ENCODE data around the gene EIF5B. TPM values are rescaled to one million over a fixed set of nuclear protein-coding genes. Genes with fewer than 3 reads are reported as not detected.

Gene EIF5B
- total RNA-seq, 1 experiment from 2014 or later, result 78.7 TPM

DNA sequence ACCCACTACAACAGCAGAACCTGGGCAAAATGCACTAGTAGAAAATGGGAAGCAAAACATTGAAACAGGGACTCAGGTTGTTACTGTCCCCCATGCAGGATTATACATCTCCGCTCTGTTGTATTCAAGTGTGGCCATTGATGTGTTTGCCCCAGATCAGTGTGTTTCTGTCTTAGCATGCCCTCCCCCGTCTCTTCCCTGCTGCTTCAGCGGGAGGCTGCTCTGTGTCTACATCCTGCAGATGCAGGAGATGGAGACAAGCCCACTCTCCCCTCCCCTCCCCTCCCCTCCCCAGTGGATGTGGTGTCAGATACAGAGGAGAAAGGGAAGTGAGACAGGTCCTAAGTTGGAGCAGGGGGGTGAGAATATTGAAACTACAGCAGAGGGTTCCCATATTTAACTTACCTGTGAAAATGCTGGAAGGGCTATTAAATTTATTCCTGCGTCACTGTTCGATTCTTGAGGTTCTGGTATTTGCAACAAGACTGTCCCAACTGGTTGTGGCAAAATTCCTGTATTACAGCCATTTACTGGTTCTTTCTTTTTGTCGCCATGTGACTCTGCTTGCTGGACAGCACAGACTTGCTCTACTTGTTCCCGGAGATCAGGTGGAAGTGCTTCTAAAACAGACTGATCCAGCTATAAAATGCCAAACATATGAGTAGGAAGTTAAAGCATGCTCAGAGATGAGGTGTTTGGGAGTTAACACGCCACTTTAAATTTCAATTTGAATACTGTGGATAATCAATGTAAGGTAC, 67.0 kb downstream of the EIF5B start:
- Histone ChIP-seq H3K36me3 (ENCODE audit: insufficient read depth, low read length, poor library complexity, severe bottlenecking) (peaks cover 70% of the 10 kb centered on the region), H3K4me3 (ENCODE audit: low read depth, low read length, poor library complexity, severe bottlenecking) (no peak overlapping the region), H3K9me3 (ENCODE audit: low read depth, low read length, poor library complexity, severe bottlenecking) (no peaks in the 10 kb centered on the region), H3K27me3 (replicated peaks; ENCODE audit: insufficient read depth, low read depth, low read length, poor library complexity) (no peaks in the 10 kb centered on the region), H3K4me1 (ENCODE audit: insufficient read depth, low read length, poor library complexity, severe bottlenecking) (no peaks in the 10 kb centered on the region), H3K27ac (ENCODE audit: low read depth, low read length, poor library complexity, severe bottlenecking) (no peak overlapping the region)
- intact Hi-C loops (cut with micrococcal nuclease; ENCODE audit: unreplicated experiment), result loop anchor here (2.0 kb wide), 1 partner anchor 67 kb away; the partner anchor contains the start of genes EIF5B and TXNDC9
- TF ChIP-seq, protein P1, sequence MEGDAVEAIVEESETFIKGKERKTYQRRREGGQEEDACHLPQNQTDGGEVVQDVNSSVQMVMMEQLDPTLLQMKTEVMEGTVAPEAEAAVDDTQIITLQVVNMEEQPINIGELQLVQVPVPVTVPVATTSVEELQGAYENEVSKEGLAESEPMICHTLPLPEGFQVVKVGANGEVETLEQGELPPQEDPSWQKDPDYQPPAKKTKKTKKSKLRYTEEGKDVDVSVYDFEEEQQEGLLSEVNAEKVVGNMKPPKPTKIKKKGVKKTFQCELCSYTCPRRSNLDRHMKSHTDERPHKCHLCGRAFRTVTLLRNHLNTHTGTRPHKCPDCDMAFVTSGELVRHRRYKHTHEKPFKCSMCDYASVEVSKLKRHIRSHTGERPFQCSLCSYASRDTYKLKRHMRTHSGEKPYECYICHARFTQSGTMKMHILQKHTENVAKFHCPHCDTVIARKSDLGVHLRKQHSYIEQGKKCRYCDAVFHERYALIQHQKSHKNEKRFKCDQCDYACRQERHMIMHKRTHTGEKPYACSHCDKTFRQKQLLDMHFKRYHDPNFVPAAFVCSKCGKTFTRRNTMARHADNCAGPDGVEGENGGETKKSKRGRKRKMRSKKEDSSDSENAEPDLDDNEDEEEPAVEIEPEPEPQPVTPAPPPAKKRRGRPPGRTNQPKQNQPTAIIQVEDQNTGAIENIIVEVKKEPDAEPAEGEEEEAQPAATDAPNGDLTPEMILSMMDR (conservative IDR thresholded peaks at IDR 0.05; ENCODE audit: low read depth, low read length), result no peak
- TF ChIP-seq EZH2 (IDR thresholded peaks at IDR 0.05; ENCODE audit: borderline replicate concordance, low read depth, low read length, poor library complexity, severe bottlenecking), result no peak
- ChIA-PET POLR2A (ENCODE audit: low non-redundant PET) (no interaction called here), CTCF (no interaction called here)
- DNase-seq (ENCODE audit: low spot score), result no peak
- BruUV-seq (replicated peaks), result no TSS peak

DNA sequence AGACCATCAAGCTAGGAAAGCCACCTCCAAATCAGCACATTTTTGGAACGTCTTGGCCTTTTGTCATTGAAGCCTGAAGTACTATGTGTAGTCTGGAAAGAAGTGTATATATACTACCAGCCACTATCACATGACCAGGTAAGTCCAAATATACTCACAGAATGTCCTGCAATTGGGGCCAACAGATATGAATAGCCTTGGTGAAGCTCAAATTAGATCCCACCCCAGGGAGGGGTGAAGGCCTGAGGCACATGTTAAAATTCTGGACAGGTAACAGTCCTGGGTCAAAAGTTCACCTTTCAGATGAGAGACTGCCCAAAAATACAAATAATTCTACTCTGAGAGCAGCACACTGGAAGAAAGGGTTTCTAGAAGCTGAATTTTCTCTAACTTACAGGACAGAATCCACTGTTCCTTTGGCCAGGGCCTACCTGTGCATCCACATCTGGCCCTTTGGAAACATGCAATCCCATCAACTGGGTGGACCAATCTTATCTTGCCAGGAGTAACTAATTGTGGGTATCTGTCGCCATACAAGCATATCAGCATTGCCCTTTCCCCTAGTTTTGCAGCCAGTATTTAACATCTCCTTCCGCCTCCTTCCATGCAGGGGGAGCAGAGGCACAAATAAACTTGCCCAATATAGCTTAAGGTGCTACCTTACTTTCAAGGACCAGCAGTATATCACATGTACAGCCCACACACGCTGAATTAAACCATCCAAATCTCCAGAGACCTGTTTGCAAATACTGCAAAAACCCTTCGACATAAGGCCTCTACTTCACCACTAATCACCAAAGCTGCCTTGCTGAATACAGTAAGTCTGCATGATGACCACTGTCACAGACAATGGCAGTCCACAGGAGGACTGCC, 67.8 kb downstream of the EIF5B start:
- no peak for TF ChIP-seq EZH2 (IDR thresholded peaks at IDR 0.05; ENCODE audit: borderline replicate concordance, low read depth, low read length, poor library complexity, severe bottlenecking)
- TF ChIP-seq, protein P1 (conservative IDR thresholded peaks at IDR 0.05; ENCODE audit: low read depth, low read length), result no peak
- Histone ChIP-seq H3K4me3 (ENCODE audit: low read depth, low read length, poor library complexity, severe bottlenecking) (no peak overlapping the region), H3K27me3 (replicated peaks; ENCODE audit: insufficient read depth, low read depth, low read length, poor library complexity) (no peaks in the 10 kb centered on the region), H3K27ac (ENCODE audit: low read depth, low read length, poor library complexity, severe bottlenecking) (no peak overlapping the region), H3K9me3 (ENCODE audit: low read depth, low read length, poor library complexity, severe bottlenecking) (no peaks in the 10 kb centered on the region), H3K4me1 (ENCODE audit: insufficient read depth, low read length, poor library complexity, severe bottlenecking) (no peaks in the 10 kb centered on the region), H3K36me3 (ENCODE audit: insufficient read depth, low read length, poor library complexity, severe bottlenecking) (peaks cover 62% of the 10 kb centered on the region)
- ChIA-PET CTCF (no interaction called here), POLR2A (ENCODE audit: low non-redundant PET) (no interaction called here)
- intact Hi-C loops (cut with micrococcal nuclease; ENCODE audit: unreplicated experiment), result loop anchor here (2.0 kb wide), 1 partner anchor 68 kb away; the partner anchor contains the start of genes EIF5B and TXNDC9
- no TSS peak for BruUV-seq (replicated peaks)
- DNase-seq (ENCODE audit: low spot score), result no peak

DNA sequence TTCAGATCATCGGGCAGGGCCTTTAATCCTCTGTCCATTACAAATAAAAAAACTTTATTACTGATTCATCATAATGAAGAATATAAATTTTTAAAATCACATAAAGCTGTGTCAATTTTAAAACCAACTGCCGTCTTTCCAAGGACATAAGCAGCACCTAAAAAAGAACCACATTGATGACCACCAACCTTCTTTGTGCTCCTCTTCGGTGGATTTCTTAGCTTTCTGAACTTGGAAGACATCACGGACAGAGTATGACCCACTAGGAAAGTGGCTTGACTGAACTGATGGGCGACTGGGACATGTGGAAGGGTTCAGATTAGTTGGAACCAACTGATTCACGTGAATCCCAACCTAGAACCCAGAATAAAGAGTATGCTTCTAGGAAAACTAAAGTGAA, 68.9 kb downstream of the EIF5B start:
- no peak overlapping the region for H3K4me3 ChIP-seq (ENCODE audit: low read depth, low read length, poor library complexity, severe bottlenecking)
- H3K27ac ChIP-seq (ENCODE audit: low read depth, low read length, poor library complexity, severe bottlenecking), result no peak overlapping the region
- ChIA-PET CTCF (no interaction called here), POLR2A (ENCODE audit: low non-redundant PET) (no interaction called here)
- no TSS peak for BruUV-seq (replicated peaks)
- intact Hi-C loops (cut with micrococcal nuclease; ENCODE audit: unreplicated experiment), result no loop called here
- DNase-seq (ENCODE audit: low spot score), result no peak
- no peaks in the 10 kb centered on the region for H3K9me3 ChIP-seq (ENCODE audit: low read depth, low read length, poor library complexity, severe bottlenecking)
- no peak for TF ChIP-seq EZH2 (IDR thresholded peaks at IDR 0.05; ENCODE audit: borderline replicate concordance, low read depth, low read length, poor library complexity, severe bottlenecking)
- TF ChIP-seq, protein P1 (conservative IDR thresholded peaks at IDR 0.05; ENCODE audit: low read depth, low read length), result no peak
- no peaks in the 10 kb centered on the region for H3K4me1 ChIP-seq (ENCODE audit: insufficient read depth, low read length, poor library complexity, severe bottlenecking)
- no peaks in the 10 kb centered on the region for H3K27me3 ChIP-seq (replicated peaks; ENCODE audit: insufficient read depth, low read depth, low read length, poor library complexity)
- peaks cover 59% of the 10 kb centered on the region for H3K36me3 ChIP-seq (ENCODE audit: insufficient read depth, low read length, poor library complexity, severe bottlenecking)
